ENCODE data around the gene RUNX2. TPM values are rescaled to one million over a fixed set of nuclear protein-coding genes. Genes with fewer than 3 reads are reported as not detected.

Gene RUNX2
- total and polyA plus RNA-seq, 2 of the 8 experiments (the other 6 are each of a cell fraction or from before 2014, with no cell fraction given), result 0.26 to 1.2 TPM

- peaks cover 20 to 32% (median 28%) of the 10 kb centered on the region in 4 experiments for H3K27me3 ChIP-seq (replicated peaks in 1 of 4; ENCODE audit: control insufficient read depth in 3 of 4, extremely low read depth in 1 of 4, insufficient read depth in 3 of 4, low read length in 3 of 4)
- no peak for FAIRE-seq
Measured at GRCh38 chr6:45415788-45416518, 87.8 kb downstream of the RUNX2 start.

More at GRCh38 chr6:45415788-45416518, 87.8 kb downstream of the RUNX2 start:
- Histone ChIP-seq H3K79me1 (ENCODE audit: low read depth, low read length) (no peaks in the 10 kb centered on the region), H4K91ac (replicated peaks; ENCODE audit: insufficient read length, low read length) (no peak overlapping the region), H4K20me1 (replicated peaks in 1 of 2; ENCODE audit: control insufficient read depth in 1 of 2, insufficient read depth in 2 of 2, low read length in 2 of 2) (no peaks in the 10 kb centered on the region), H3K14ac (ENCODE audit: insufficient read length) (no peak overlapping the region), H2BK5ac (ENCODE audit: low read depth, low read length) (no peak overlapping the region), H3K56ac (replicated peaks; ENCODE audit: insufficient read length, low read depth, low read length) (no peak overlapping the region), H2BK20ac (ENCODE audit: low read length) (no peak overlapping the region), H3K4me2 (ENCODE audit: insufficient read depth in 1 of 2, low read depth in 2 of 2, low read length in 2 of 2) (no peak overlapping the region), H3K79me2 (ENCODE audit: control insufficient read depth in 1 of 2, insufficient read depth in 2 of 2, low read length in 2 of 2) (no peaks in the 10 kb centered on the region), H3K36me3 (ENCODE audit: control insufficient read depth in 2 of 4, insufficient read depth in 4 of 4, low read length in 3 of 4) (no peaks in the 10 kb centered on the region), H3K4me1 (replicated peaks in 1 of 4; ENCODE audit: control insufficient read depth in 3 of 4, insufficient read depth in 4 of 4, low read length in 3 of 4) (peaks cover 0 to 7% (median 4%) of the 10 kb centered on the region in 4 experiments; a peak in 6 of 7 replicates), H2AFZ (ENCODE audit: low read length) (no peak overlapping the region), H2AK5ac (ENCODE audit: low read depth, low read length) (no peak overlapping the region), H3K4me3 (ENCODE audit: extremely low read depth in 1 of 4, insufficient read depth in 2 of 4, low read depth in 3 of 4, low read length in 4 of 4) (no peak overlapping the region), H3K9me3 (ENCODE audit: insufficient read depth in 2 of 2, low read depth in 1 of 2, low read length in 1 of 2) (no peaks in the 10 kb centered on the region), H3K18ac (ENCODE audit: extremely low read depth, low read length) (no peak overlapping the region), H4K5ac (ENCODE audit: insufficient read length, low read depth, low read length) (no peak overlapping the region), H3K27ac (ENCODE audit: low read depth, low read length) (no peak overlapping the region), H3K9ac (replicated peaks in 1 of 4; ENCODE audit: extremely low read depth in 1 of 4, low read depth in 3 of 4, low read length in 3 of 4) (no peak overlapping the region), H3K23ac (ENCODE audit: insufficient read length) (no peak overlapping the region), H3K23me2 (ENCODE audit: low read depth, low read length) (peaks cover 3% of the 10 kb centered on the region; the same call in 1 of the 2 replicates), H2BK120ac (replicated peaks; ENCODE audit: low read depth, low read length) (no peak overlapping the region), H2BK15ac (ENCODE audit: low read length) (no peak overlapping the region), H2BK12ac (ENCODE audit: low read depth, low read length) (no peak overlapping the region), H4K8ac (ENCODE audit: extremely low read depth, insufficient read depth, low read length) (no peak overlapping the region), H3K4ac (replicated peaks; ENCODE audit: insufficient read length, low read depth, low read length) (no peak overlapping the region)
- DNase-seq (ENCODE audit: low read depth in 1 of 2, low spot score in 2 of 2), result no peak
- no peak for TF ChIP-seq CTBP2 (IDR thresholded peaks at IDR 0.05; ENCODE audit: borderline replicate concordance, insufficient read depth, insufficient read length, low read length)
- 0 out of 2 replicates have a peak, but pooled peaks have one; percentile 1 for TF ChIP-seq SIX5 (IDR thresholded peaks at IDR 0.05; ENCODE audit: low read depth, low read length)
- no peak for TF ChIP-seq TEAD4 (IDR thresholded peaks at IDR 0.05; ENCODE audit: low read depth, low read length)
- TF ChIP-seq RBBP5 (IDR thresholded peaks at IDR 0.05; ENCODE audit: borderline replicate concordance, low read depth, low read length), result no peak
- no peak for TF ChIP-seq SUZ12 (IDR thresholded peaks at IDR 0.05; ENCODE audit: low read length)
- ChIA-PET CTCF (ENCODE audit: partially characterized antibody) (interaction anchor here (1.0 to 1.6 kb wide), 3 partner anchors 106 to 941 kb away, joined by 3 to 4 read pairs (median 4); no protein-coding TSS in a partner anchor), POLR2A (ENCODE audit: partially characterized antibody) (no interaction called here)
- 86% methylated on average over 3 of the region's 3 CpGs; no CpG with 5 or more reads in 1 of the 2 experiments for WGBS, 2 experiments (ENCODE audit: extremely low coverage in 1 of 2, insufficient coverage in 1 of 2, insufficient read length in 1 of 2, insufficient replicate concordance in 2 of 2, low coverage in 1 of 2, low lambda C conversion rate in 2 of 2, missing lambda C conversion rate in 1 of 2)

Measured in H1 (cell line).